ENCODE measurements around the gene SLC49A4. TPM values are rescaled to one million over a fixed set of nuclear protein-coding genes. Genes with fewer than 3 reads are reported as not detected.

SLC49A4 gene
- total and polyA plus RNA-seq, 2 of the 13 experiments (the other 11 are each of a cell fraction or from before 2014, with no cell fraction given) = 6.5 to 16.3 TPM

DNA sequence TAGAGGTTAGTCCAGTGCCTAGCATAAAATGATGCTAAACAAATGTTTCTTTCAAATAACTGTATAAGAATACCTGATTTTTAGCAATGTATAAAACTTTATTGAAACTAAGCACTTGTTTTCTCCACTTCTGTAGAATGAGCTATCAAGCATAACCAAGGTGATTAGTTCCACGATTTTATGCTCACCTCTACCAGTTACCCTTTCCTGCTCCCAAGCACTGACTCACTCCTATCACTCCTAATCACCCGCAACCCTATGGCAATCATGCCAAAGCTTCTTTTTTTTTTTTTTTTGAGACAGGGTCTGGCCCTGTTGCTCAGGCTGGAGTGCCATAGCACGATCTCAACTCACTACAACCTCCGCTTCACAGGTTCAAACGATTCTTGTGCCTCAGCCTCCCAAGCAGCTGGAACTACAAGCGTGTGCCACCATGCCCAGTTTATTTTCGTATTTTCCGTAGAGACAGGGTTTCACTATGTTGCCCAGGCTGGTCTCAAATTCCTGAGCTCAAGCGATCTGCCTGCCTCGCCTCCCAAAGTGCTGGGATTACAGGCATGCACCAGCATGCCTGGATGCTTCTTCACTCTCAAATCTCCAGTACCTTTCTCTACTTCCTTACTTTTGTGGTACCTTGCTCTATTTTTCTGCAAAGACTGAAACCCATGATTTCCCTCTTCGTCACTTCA is 5.1 kb upstream of the SLC49A4 start:
- H3K36me3 ChIP-seq (replicated peaks in 1 of 2; ENCODE audit: control insufficient read depth in 1 of 2, insufficient read depth in 2 of 2, low read length in 2 of 2) = no peaks in the 10 kb centered on the region; a peak in 1 of 5 replicates
- H3K9me3 ChIP-seq (ENCODE audit: low read length) = no peaks in the 10 kb centered on the region
- no peak overlapping the region for H3K4me2 ChIP-seq (ENCODE audit: low read depth, low read length)
- H3K4me3 ChIP-seq (replicated peaks in 1 of 3; ENCODE audit: insufficient read depth in 1 of 3, low read depth in 2 of 3, low read length in 3 of 3) = no peak overlapping the region
- in situ Hi-C loops (cut with HindIII; ENCODE audit: extremely low pct_ligation_motif_present, low pct_unique_long_range_greater_than_20kb) (no loop called here), intact Hi-C loops (cut with micrococcal nuclease; ENCODE audit: unreplicated experiment) (no loop called here)
- no peaks in the 10 kb centered on the region for H4K20me1 ChIP-seq (ENCODE audit: insufficient read depth, low read length)
- POLR2A ChIA-PET = no interaction called here
- BruUV-seq (replicated peaks) = no TSS peak
- no peak overlapping the region for H3K27ac ChIP-seq (ENCODE audit: extremely low read length, insufficient read depth, low read length)
- no peaks in the 10 kb centered on the region for H3K27me3 ChIP-seq (ENCODE audit: control insufficient read depth in 1 of 2, insufficient read depth in 2 of 2, low read length in 2 of 2)
- FAIRE-seq = no peak
- H3K79me2 ChIP-seq (ENCODE audit: insufficient read depth, low read length) = no peaks in the 10 kb centered on the region
- ATAC-seq = no peak
- H3K9ac ChIP-seq (ENCODE audit: insufficient read depth, low read depth, low read length) = no peak overlapping the region
- DNase-seq (ENCODE audit: low spot score) = no peak
- CTCF ChIA-PET (ENCODE audit: low intra/inter-chr PET ratio, low total read pairs) = no interaction called here
- peaks cover 55% of the 10 kb centered on the region for H3K4me1 ChIP-seq (ENCODE audit: insufficient read depth, low read length)
- WGBS (ENCODE audit: low lambda C conversion rate) = 93% methylated on average over 11 of the region's 11 CpGs
- TF ChIP-seq ZNF607 (CRISPR knock-in tag; IDR thresholded peaks at IDR 0.05; ENCODE audit: borderline replicate concordance) (no peak), U2AF1 (optimal IDR thresholded peaks at IDR 0.05; ENCODE audit: low read depth, low read length) (no peak), SRSF9 (IDR thresholded peaks at IDR 0.05; ENCODE audit: borderline replicate concordance, insufficient read depth, low read depth, low read length, poor library complexity, severe bottlenecking) (no peak), SMAD3 (CRISPR knock-in tag; IDR thresholded peaks at IDR 0.05) (no peak), NFIC (IDR thresholded peaks at IDR 0.05; ENCODE audit: low read length) (no peak), STAT5B (CRISPR knock-in tag; IDR thresholded peaks at IDR 0.05) (no peak)
- TF ChIP-seq, protein P1, sequence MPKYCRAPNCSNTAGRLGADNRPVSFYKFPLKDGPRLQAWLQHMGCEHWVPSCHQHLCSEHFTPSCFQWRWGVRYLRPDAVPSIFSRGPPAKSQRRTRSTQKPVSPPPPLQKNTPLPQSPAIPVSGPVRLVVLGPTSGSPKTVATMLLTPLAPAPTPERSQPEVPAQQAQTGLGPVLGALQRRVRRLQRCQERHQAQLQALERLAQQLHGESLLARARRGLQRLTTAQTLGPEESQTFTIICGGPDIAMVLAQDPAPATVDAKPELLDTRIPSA (CRISPR knock-in tag; IDR thresholded peaks at IDR 0.05; ENCODE audit: borderline replicate concordance) = no peak
- no peak overlapping the region for H2AFZ ChIP-seq (ENCODE audit: low read length)

All from HepG2 (cell line).